ENCODE results near the gene MAPK10.

Gene MAPK10

DNA sequence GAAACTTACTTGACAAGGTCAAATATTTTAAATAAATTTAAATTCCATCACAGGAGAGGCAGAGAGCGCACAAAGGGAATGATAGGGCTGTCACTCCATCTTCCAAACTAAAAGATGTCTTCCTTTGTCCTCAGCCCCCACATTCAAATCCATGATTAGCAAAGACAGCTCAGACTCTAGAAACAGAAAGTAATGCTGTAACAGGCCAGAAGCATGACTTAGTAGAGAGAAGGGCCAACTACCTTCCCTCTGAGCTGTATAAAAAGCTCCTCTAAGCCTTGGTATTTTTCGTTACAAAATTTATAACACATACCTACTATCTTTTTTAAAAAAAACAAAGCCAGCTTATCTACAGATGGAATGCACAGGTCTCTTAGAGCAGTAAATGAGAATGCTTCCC lies 207.4 kb downstream of the MAPK10 start:
- H3K9me3 ChIP-seq (ENCODE audit: low read depth, low read length): no peaks in the 10 kb centered on the region
- no peaks in the 10 kb centered on the region for H3K36me3 ChIP-seq (ENCODE audit: insufficient read depth, low read length)
- H3K27ac ChIP-seq: no peak overlapping the region
- DNase-seq (ENCODE audit: low read depth, low spot score): no peak
- TF ChIP-seq FOXP2 (optimal IDR thresholded peaks at IDR 0.05; ENCODE audit: control extremely low read depth, extremely low read length, insufficient read depth) (no peak), POLR2AphosphoS5 (IDR thresholded peaks at IDR 0.05; ENCODE audit: borderline replicate concordance, low read depth, low read length) (no peak), EZH2 (IDR thresholded peaks at IDR 0.05) (no peak)
- H3K9ac ChIP-seq (ENCODE audit: insufficient read length): no peak overlapping the region
- H3K4me3 ChIP-seq: no peak overlapping the region

DNA sequence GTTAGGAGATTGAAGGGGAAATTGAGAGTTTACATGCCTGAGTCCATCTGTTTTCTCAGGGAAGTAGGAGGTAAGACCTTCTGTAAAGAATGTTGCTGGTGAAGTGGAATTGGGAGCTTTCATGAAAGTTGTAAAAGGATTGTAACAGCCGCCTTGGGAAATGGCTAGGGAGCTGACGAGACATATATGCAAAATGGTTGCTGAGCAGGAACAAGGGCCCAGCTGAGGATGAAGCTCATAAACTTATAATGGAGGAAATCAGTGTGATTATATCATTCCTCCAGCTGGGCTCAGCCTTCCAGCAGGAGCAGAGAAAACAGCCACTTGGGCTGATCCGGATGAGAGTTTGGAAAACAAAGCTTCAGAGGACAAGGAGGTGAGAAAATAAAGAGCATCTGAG lies 208.7 kb downstream of the MAPK10 start:
- Histone ChIP-seq H3K9ac (ENCODE audit: insufficient read length) (peak overlapping the region; percentile 11), H3K9me3 (ENCODE audit: low read depth, low read length) (no peaks in the 10 kb centered on the region), H3K4me3 (0 out of 2 replicates have a peak overlapping the region, but pooled peaks have one; percentile 6), H3K27ac (0 out of 2 replicates have a peak overlapping the region, but pooled peaks have one; percentile 34), H3K36me3 (ENCODE audit: insufficient read depth, low read length) (no peaks in the 10 kb centered on the region)
- TF ChIP-seq POLR2AphosphoS5 (IDR thresholded peaks at IDR 0.05; ENCODE audit: borderline replicate concordance, low read depth, low read length) (no peak), EZH2 (IDR thresholded peaks at IDR 0.05) (no peak), FOXP2 (optimal IDR thresholded peaks at IDR 0.05; ENCODE audit: control extremely low read depth, extremely low read length, insufficient read depth) (no peak)
- no peak for DNase-seq (ENCODE audit: low read depth, low spot score)

DNA sequence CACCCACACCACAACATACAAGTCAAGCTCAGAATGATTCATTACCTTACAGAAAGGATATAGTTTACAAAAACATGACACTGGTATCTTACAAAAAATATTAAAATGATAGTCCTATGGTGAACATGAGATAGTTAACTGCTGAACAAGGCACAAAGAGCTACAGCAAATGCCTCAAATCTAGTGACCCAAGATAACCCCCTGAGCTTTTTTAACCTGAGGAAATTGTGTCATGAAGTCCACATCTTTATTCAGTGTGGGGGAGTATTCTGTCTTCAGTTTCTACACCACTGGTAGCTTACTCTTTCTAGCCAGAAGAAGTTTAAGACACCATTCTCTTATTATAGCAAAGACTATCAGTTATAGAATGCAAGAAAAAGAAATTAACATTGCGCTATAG lies 218.7 kb downstream of the MAPK10 start:
- H3K36me3 ChIP-seq (ENCODE audit: insufficient read depth, low read length): no peaks in the 10 kb centered on the region
- TF ChIP-seq POLR2AphosphoS5 (IDR thresholded peaks at IDR 0.05; ENCODE audit: borderline replicate concordance, low read depth, low read length): no peak
- no peak overlapping the region for H3K27ac ChIP-seq
- H3K9ac ChIP-seq (ENCODE audit: insufficient read length): no peak overlapping the region
- no peak overlapping the region for H3K4me3 ChIP-seq
- no peak for DNase-seq (ENCODE audit: low read depth, low spot score)
- H3K9me3 ChIP-seq (ENCODE audit: low read depth, low read length): no peaks in the 10 kb centered on the region

DNA sequence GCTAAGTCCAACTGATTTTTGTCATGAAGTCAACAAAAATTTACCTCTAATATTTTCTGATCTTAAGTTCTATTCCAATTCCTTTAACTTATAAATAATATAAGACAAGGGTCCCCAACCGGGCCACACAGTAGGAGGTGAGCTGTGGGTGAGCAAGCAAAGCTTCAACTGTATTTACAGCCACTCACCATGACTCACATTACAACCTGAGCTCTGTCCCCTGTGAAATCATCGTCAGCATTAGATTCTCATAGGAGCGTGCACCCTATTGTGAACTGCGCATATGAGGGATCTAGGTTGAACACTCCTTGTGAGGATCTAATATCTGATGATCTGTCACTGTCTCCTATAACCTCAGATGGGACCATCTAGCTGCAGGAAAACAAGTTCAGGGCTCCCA lies 227.4 kb downstream of the MAPK10 start:
- Histone ChIP-seq H3K4me3 (no peak overlapping the region), H3K36me3 (ENCODE audit: insufficient read depth, low read length) (no peaks in the 10 kb centered on the region), H3K27ac (no peak overlapping the region), H3K9me3 (ENCODE audit: low read depth, low read length) (no peaks in the 10 kb centered on the region), H3K9ac (ENCODE audit: insufficient read length) (no peak overlapping the region)
- TF ChIP-seq FOXP2 (optimal IDR thresholded peaks at IDR 0.05; ENCODE audit: control extremely low read depth, extremely low read length, insufficient read depth) (no peak), EZH2 (IDR thresholded peaks at IDR 0.05) (no peak), POLR2AphosphoS5 (IDR thresholded peaks at IDR 0.05; ENCODE audit: borderline replicate concordance, low read depth, low read length) (no peak)
- no peak for DNase-seq (ENCODE audit: low read depth, low spot score)

DNA sequence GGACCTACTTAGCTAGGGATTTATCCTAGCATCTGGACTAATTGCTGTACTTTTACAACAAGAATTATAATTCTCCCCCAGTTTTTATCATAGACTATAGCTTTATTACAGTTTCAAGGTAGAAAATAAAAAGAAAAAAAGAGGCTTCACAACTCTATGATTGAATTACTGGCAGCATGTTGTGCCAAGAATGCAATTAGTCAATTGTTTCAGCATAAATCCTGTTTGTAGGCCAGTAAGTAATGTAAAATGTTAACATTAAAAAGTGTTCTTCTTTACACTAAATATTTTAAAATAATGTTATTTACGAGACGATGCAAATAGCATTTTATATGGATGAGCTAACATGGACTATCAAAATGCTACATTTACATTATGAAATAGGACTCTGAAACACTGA lies 228.4 kb downstream of the MAPK10 start:
- Histone ChIP-seq H3K4me3 (no peak overlapping the region), H3K36me3 (ENCODE audit: insufficient read depth, low read length) (no peaks in the 10 kb centered on the region), H3K27ac (no peak overlapping the region), H3K9me3 (ENCODE audit: low read depth, low read length) (no peaks in the 10 kb centered on the region), H3K9ac (ENCODE audit: insufficient read length) (no peak overlapping the region)
- TF ChIP-seq POLR2AphosphoS5 (IDR thresholded peaks at IDR 0.05; ENCODE audit: borderline replicate concordance, low read depth, low read length): no peak
- no peak for TF ChIP-seq EZH2 (IDR thresholded peaks at IDR 0.05)
- no peak for TF ChIP-seq FOXP2 (optimal IDR thresholded peaks at IDR 0.05; ENCODE audit: control extremely low read depth, extremely low read length, insufficient read depth)
- no peak for DNase-seq (ENCODE audit: low read depth, low spot score)

DNA sequence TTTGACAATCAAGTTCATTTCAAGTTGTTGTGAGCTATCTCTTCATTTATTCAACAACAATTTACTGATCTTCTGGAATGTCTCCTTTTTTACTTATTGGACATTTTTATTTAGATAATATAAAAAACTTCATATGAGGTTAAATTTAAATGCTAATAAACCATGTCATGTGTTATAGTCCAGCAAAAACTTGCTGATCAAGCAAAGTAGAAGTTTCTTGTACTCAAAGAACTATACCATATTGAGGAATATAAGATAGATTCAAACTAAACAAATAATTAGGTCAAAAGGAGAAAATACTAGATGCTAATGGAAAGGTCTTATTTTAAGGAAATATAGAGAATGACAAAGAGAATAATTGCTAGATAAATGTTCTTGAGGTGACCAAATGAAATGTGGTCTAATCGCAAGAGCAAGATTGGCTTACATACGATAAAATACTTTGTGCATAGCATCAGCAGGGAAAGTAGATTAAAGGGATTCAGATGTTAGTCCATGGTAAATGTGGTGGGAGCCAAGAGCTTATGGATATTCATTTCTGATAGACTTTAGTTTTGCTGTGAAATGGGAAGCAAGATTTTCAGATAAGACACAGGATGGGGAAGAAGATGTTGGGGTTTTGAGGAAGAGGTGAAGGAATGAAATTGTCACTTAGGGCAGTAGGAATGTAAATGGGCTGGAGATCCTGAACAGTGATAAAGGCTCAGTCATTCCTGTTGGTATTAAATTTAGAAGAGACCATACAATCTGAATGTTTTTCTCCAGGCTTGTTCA lies 229.5 kb downstream of the MAPK10 start:
- H3K9ac ChIP-seq (ENCODE audit: insufficient read length): no peak overlapping the region
- no peak for DNase-seq (ENCODE audit: low read depth, low spot score)

DNA sequence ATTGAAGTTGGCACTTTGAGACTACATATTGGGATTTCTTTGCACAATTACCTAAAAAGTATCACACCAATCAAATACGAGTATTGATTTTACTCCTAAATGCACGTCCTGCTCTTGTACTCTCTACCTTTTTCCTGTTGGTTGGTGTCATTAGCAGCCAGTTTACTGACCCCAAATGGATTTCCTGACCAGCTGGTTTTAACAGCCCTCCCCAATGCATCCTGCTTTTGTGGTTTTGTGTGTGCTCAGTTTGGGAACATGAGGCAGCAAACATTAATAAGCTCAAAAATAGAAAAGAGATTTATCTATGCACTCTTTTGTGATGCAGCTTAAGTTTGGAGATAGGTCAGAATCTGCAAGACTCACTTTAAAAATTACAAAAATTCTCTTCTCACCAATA lies 230.3 kb downstream of the MAPK10 start:
- H3K36me3 ChIP-seq (ENCODE audit: insufficient read depth, low read length): no peaks in the 10 kb centered on the region
- H3K9me3 ChIP-seq (ENCODE audit: low read depth, low read length): no peaks in the 10 kb centered on the region
- TF ChIP-seq EZH2 (IDR thresholded peaks at IDR 0.05) (no peak), FOXP2 (optimal IDR thresholded peaks at IDR 0.05; ENCODE audit: control extremely low read depth, extremely low read length, insufficient read depth) (no peak), POLR2AphosphoS5 (IDR thresholded peaks at IDR 0.05; ENCODE audit: borderline replicate concordance, low read depth, low read length) (no peak)
- no peak for DNase-seq (ENCODE audit: low read depth, low spot score)
- H3K27ac ChIP-seq: no peak overlapping the region
- H3K9ac ChIP-seq (ENCODE audit: insufficient read length): no peak overlapping the region
- no peak overlapping the region for H3K4me3 ChIP-seq

More for the DNA sequence above, 229.5 kb downstream of the MAPK10 start:
- Histone ChIP-seq H3K9me3 (ENCODE audit: low read depth, low read length) (no peaks in the 10 kb centered on the region), H3K27ac (no peak overlapping the region), H3K36me3 (ENCODE audit: insufficient read depth, low read length) (no peaks in the 10 kb centered on the region), H3K4me3 (no peak overlapping the region)
- TF ChIP-seq POLR2AphosphoS5 (IDR thresholded peaks at IDR 0.05; ENCODE audit: borderline replicate concordance, low read depth, low read length): no peak
- no peak for TF ChIP-seq FOXP2 (optimal IDR thresholded peaks at IDR 0.05; ENCODE audit: control extremely low read depth, extremely low read length, insufficient read depth)
- no peak for TF ChIP-seq EZH2 (IDR thresholded peaks at IDR 0.05)

DNA sequence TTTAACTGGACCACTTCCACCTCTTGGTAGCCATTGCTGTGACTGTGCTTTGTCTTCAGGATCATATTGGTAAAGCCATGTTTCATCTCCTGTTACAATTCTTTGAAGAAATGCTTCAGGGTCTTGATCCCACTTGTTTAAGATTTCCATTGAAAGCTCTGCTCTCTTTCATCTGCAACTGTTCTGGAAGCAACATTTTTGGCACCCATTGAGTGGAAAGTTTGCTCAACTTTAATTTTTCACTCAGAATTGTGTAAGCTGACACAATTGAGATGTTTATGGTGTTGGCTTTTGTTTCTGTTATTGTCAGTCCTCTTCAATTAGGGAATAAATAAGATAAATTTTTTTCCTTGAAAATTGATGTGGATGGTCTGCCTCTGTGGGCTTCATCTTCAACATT lies 237.4 kb downstream of the MAPK10 start:
- TF ChIP-seq EZH2 (IDR thresholded peaks at IDR 0.05) (no peak), FOXP2 (optimal IDR thresholded peaks at IDR 0.05; ENCODE audit: control extremely low read depth, extremely low read length, insufficient read depth) (no peak), POLR2AphosphoS5 (IDR thresholded peaks at IDR 0.05; ENCODE audit: borderline replicate concordance, low read depth, low read length) (no peak)
- no peak overlapping the region for H3K4me3 ChIP-seq
- H3K36me3 ChIP-seq (ENCODE audit: insufficient read depth, low read length): no peaks in the 10 kb centered on the region
- no peak overlapping the region for H3K27ac ChIP-seq
- H3K9ac ChIP-seq (ENCODE audit: insufficient read length): no peak overlapping the region
- DNase-seq (ENCODE audit: low read depth, low spot score): no peak
- no peaks in the 10 kb centered on the region for H3K9me3 ChIP-seq (ENCODE audit: low read depth, low read length)

DNA sequence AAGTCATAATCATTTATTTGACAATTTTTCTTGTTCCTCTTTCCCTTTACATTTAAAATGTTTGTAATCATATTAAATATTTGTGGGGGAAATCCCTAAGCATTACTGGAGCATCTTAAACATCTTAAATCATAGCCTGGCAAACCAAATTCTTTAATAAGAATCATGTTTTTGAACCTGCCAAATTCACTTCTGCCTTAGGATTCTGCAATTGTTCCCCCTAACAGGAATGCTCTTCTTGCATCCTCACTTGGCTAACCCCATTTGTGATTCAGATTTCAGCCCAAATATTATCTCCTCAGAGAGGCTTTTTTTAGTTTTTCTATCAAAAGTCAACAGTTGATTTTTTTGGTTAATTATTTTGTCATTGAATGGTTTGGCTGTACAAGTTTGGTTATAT lies 241.1 kb downstream of the MAPK10 start:
- H3K36me3 ChIP-seq (ENCODE audit: insufficient read depth, low read length): no peaks in the 10 kb centered on the region
- TF ChIP-seq FOXP2 (optimal IDR thresholded peaks at IDR 0.05; ENCODE audit: control extremely low read depth, extremely low read length, insufficient read depth): no peak
- TF ChIP-seq POLR2AphosphoS5 (IDR thresholded peaks at IDR 0.05; ENCODE audit: borderline replicate concordance, low read depth, low read length): no peak
- no peak for TF ChIP-seq EZH2 (IDR thresholded peaks at IDR 0.05)
- no peak for DNase-seq (ENCODE audit: low read depth, low spot score)
- H3K9ac ChIP-seq (ENCODE audit: insufficient read length): no peak overlapping the region
- no peaks in the 10 kb centered on the region for H3K9me3 ChIP-seq (ENCODE audit: low read depth, low read length)
- no peak overlapping the region for H3K27ac ChIP-seq
- no peak overlapping the region for H3K4me3 ChIP-seq

Data from SK-N-MC (cell line).